Endothelial cell (in vitro differentiated cells): ENCODE measurements around the gene HCN2. TPM values are rescaled to one million over a fixed set of nuclear protein-coding genes. Genes with fewer than 3 reads are reported as not detected.
"Not testable (repeated sequence)": the region's sequence is repeated elsewhere in the genome, so short reads cannot be mapped to it uniquely, and the experiment has no call there.

Source experiments
- DNase-seq: peaks from one replicate; pipeline ENCODE4 v3.0.0; 2021; ENCODE audit warnings: low spot score
- H3K27ac Mint-ChIP-seq: one replicate; pipeline ENCODE4 v1.8.0; 2021; ENCODE audit warnings: mixed read lengths, inconsistent platforms; ENCODE audit not compliant: unreplicated experiment
- H3K27me3 Mint-ChIP-seq: one replicate; pipeline ENCODE4 v1.8.0; 2021; ENCODE audit warnings: mild to moderate bottlenecking, moderate library complexity, mixed read lengths, inconsistent platforms; ENCODE audit not compliant: unreplicated experiment
- H3K36me3 Mint-ChIP-seq: one replicate; pipeline ENCODE4 v1.8.0; 2021; ENCODE audit warnings: mild to moderate bottlenecking, low read depth, mixed read lengths, inconsistent platforms; ENCODE audit not compliant: unreplicated experiment
- H3K4me1 Mint-ChIP-seq: one replicate; pipeline ENCODE4 v1.8.0; 2021; ENCODE audit warnings: mild to moderate bottlenecking, mixed read lengths, inconsistent platforms; ENCODE audit not compliant: unreplicated experiment
- H3K4me3 Mint-ChIP-seq: one replicate; pipeline ENCODE4 v1.8.0; 2021; ENCODE audit warnings: mild to moderate bottlenecking, mixed read lengths, inconsistent platforms; ENCODE audit not compliant: unreplicated experiment
- H3K9me3 Mint-ChIP-seq: one replicate; pipeline ENCODE4 v1.8.0; 2021; ENCODE audit warnings: mixed read lengths, inconsistent platforms; ENCODE audit not compliant: unreplicated experiment
- CTCF ChIP-seq: fragments of 200-600 bp; sonication (generic); IDR thresholded peaks from one replicate; pipeline ENCODE4 v1.5.0; 2021; ENCODE audit warnings: antibody characterized with exemption; ENCODE audit not compliant: unreplicated experiment
- total RNA-seq: library from RNA; stranded (reverse); fragmentation: NEBNext Ultra II Directional; extraction: Animal tissue kit (Norgen Biotek cat#: 25700); gene quantifications from one replicate; pipeline ENCODE4 v1.2.1, GENCODE V29; 2021; ENCODE audit not compliant: unreplicated experiment

The HCN2 gene
- total RNA-seq, 1 donor from 2014 or later, result 0.28 TPM

GRCh38 chr19:620166-620862 lies 30.6 kb downstream of the HCN2 start:
- H3K4me3 Mint-ChIP-seq, result no peak overlapping the region
- no peak for DNase-seq
- H3K9me3 Mint-ChIP-seq, result no peaks in the 10 kb centered on the region
- no peak for TF ChIP-seq CTCF
- H3K27me3 Mint-ChIP-seq, result peaks cover 13% of the 10 kb centered on the region
- H3K27ac Mint-ChIP-seq, result no peak overlapping the region
- peaks cover 2% of the 10 kb centered on the region for H3K4me1 Mint-ChIP-seq
- peaks cover 4% of the 10 kb centered on the region for H3K36me3 Mint-ChIP-seq

GRCh38 chr19:621191-621590 lies 31.5 kb downstream of the HCN2 start:
- not testable (repeated sequence) for H3K27ac Mint-ChIP-seq, H3K4me3 Mint-ChIP-seq, H3K36me3 Mint-ChIP-seq, H3K4me1 Mint-ChIP-seq, H3K27me3 Mint-ChIP-seq, DNase-seq, H3K9me3 Mint-ChIP-seq

GRCh38 chr19:621819-622218 lies 32.1 kb downstream of the HCN2 start:
- H3K4me1 Mint-ChIP-seq, result no peaks in the 10 kb centered on the region
- H3K4me3 Mint-ChIP-seq, result no peak overlapping the region
- peaks cover 10% of the 10 kb centered on the region for H3K27me3 Mint-ChIP-seq
- H3K9me3 Mint-ChIP-seq, result no peaks in the 10 kb centered on the region
- H3K27ac Mint-ChIP-seq, result no peak overlapping the region
- TF ChIP-seq CTCF, result no peak
- no peak for DNase-seq
- H3K36me3 Mint-ChIP-seq, result peaks cover 6% of the 10 kb centered on the region

- peaks cover 8% of the 10 kb centered on the region for H3K36me3 Mint-ChIP-seq
Measured at GRCh38 chr19:622666-623065, 33.0 kb downstream of the HCN2 start.

GRCh38 chr19:623175-623916 lies 33.7 kb downstream of the HCN2 start:
- Mint-ChIP-seq H3K4me1 (no peaks in the 10 kb centered on the region), H3K27me3 (peaks cover 10% of the 10 kb centered on the region), H3K36me3 (peaks cover 8% of the 10 kb centered on the region), H3K27ac (no peak overlapping the region), H3K9me3 (no peaks in the 10 kb centered on the region), H3K4me3 (peak overlapping the region; percentile 25)
- no peak for DNase-seq
- no peak for TF ChIP-seq CTCF

More at GRCh38 chr19:622666-623065, 33.0 kb downstream of the HCN2 start:
- TF ChIP-seq CTCF, result no peak
- H3K27me3 Mint-ChIP-seq, result peaks cover 10% of the 10 kb centered on the region
- no peak overlapping the region for H3K27ac Mint-ChIP-seq
- no peak overlapping the region for H3K4me3 Mint-ChIP-seq
- no peaks in the 10 kb centered on the region for H3K9me3 Mint-ChIP-seq
- no peak for DNase-seq
- H3K4me1 Mint-ChIP-seq, result no peaks in the 10 kb centered on the region
